IgD-negative memory B cell (primary cell): ENCODE results near the gene OR10G4. TPM values are rescaled to one million over a fixed set of nuclear protein-coding genes. Genes with fewer than 3 reads are reported as not detected.

Experiments used
- polyA plus RNA-seq: library from polyadenylated mRNA; unstranded; fragments of 300-500 nt; fragmentation: Illumina TruSeq; gene quantifications from one replicate; pipeline ENCODE4 v1.2.3, GENCODE V29; 2021

OR10G4 gene
- polyA plus RNA-seq, 1 donor from 2014 or later: not detected

Other genes with a start within 250 kb of the OR10G4 start
- not detected for gene OR6M1, start 206.6 kb upstream of the OR10G4 start, polyA plus RNA-seq
- not detected for gene TMEM225, start 127.3 kb upstream of the OR10G4 start, polyA plus RNA-seq
- gene OR8D4, start 110.8 kb upstream of the OR10G4 start, polyA plus RNA-seq: not detected
- not detected for gene OR4D5, start 73.4 kb upstream of the OR10G4 start, polyA plus RNA-seq
- gene OR6T1, start 69.2 kb upstream of the OR10G4 start, polyA plus RNA-seq: not detected
- not detected for gene OR10S1, start 35.2 kb upstream of the OR10G4 start, polyA plus RNA-seq
- gene OR10G6, start 17.8 kb upstream of the OR10G4 start, polyA plus RNA-seq: not detected
- not detected for gene OR10G9, start 10.0 kb downstream of the OR10G4 start, polyA plus RNA-seq
- not detected for gene OR10G8, start 13.8 kb downstream of the OR10G4 start, polyA plus RNA-seq
- not detected for gene OR10G7, start 28.3 kb downstream of the OR10G4 start, polyA plus RNA-seq
- gene VWA5A, start 102.5 kb downstream of the OR10G4 start, polyA plus RNA-seq: 12.8 TPM
- gene OR10D3, start 170.3 kb downstream of the OR10G4 start, polyA plus RNA-seq: not detected
- not detected for gene OR8G1, start 228.1 kb downstream of the OR10G4 start, polyA plus RNA-seq
- not detected for gene OR8G5, start 243.4 kb downstream of the OR10G4 start, polyA plus RNA-seq